ENCODE data around the gene HEY2. TPM values are rescaled to one million over a fixed set of nuclear protein-coding genes. Genes with fewer than 3 reads are reported as not detected.

HEY2 gene
- polyA plus RNA-seq, 1 donor (not counting 4 experiments of a cell fraction or from before 2014, with no cell fraction given), result not detected

- Histone ChIP-seq H3K4me1 (ENCODE audit: control insufficient read depth, extremely low read depth, insufficient read depth, low read length) (peaks cover 37% of the 10 kb centered on the region), H3K4me3 (ENCODE audit: control insufficient read depth in 2 of 3, extremely low read depth in 1 of 3, insufficient read depth in 2 of 3, low read depth in 1 of 3, low read length in 3 of 3) (peak overlapping the region; percentile 76 to 93 (median 85)), H4K20me1 (ENCODE audit: control insufficient read depth, extremely low read depth, insufficient read depth, low read length) (no peaks in the 10 kb centered on the region), H3K27ac (ENCODE audit: control insufficient read depth, insufficient read depth, low read length) (peak overlapping the region; percentile 70), H3K9ac (ENCODE audit: control insufficient read depth, extremely low read depth, insufficient read depth, low read length) (peak overlapping the region; percentile 83), H3K79me2 (ENCODE audit: control insufficient read depth, insufficient read depth, low read length) (peaks cover 5% of the 10 kb centered on the region), H3K36me3 (ENCODE audit: control insufficient read depth in 2 of 2, extremely low read depth in 1 of 2, insufficient read depth in 2 of 2, low read length in 2 of 2) (peaks cover 0 to 2% of the 10 kb centered on the region in 2 experiments), H3K9me1 (ENCODE audit: control insufficient read depth, extremely low read depth, insufficient read depth, low read length) (no peaks in the 10 kb centered on the region), H3K4me2 (ENCODE audit: control insufficient read depth, extremely low read depth, insufficient read depth, low read depth, low read length) (peak overlapping the region; percentile 90), H3K9me3 (ENCODE audit: control insufficient read depth, low read depth, low read length) (no peaks in the 10 kb centered on the region), H3K27me3 (ENCODE audit: control insufficient read depth, extremely low read depth, insufficient read depth, low read length) (no peaks in the 10 kb centered on the region), H2AFZ (ENCODE audit: control insufficient read depth, low read length) (peak overlapping the region; percentile 78)
- dilution Hi-C loops (cut with MboI; ENCODE audit: extremely low pct_ligation_motif_present, low sequenced_read_pairs), result no loop called here
- TF ChIP-seq CTCF (optimal IDR thresholded peaks at IDR 0.05 in 1 of 3, IDR thresholded peaks at IDR 0.05 in 1 of 3, conservative IDR thresholded peaks at IDR 0.05 in 1 of 3; ENCODE audit: extremely low read depth in 1 of 3, insufficient read depth in 2 of 3, low read length in 3 of 3) (peak; percentile 64 to 78 (median 65)), EZH2 (IDR thresholded peaks at IDR 0.05; ENCODE audit: low read length) (no peak)
- DNase-seq (ENCODE audit: low read depth, low spot score) (no peak), FAIRE-seq (peak; percentile 79)
These were observed 41.9 kb downstream of the HEY2 start for GRCh38 chr6:125791151-125791819.

GRCh38 chr6:125791820-125792165 lies 42.4 kb downstream of the HEY2 start:
- Histone ChIP-seq H3K9me1 (ENCODE audit: control insufficient read depth, extremely low read depth, insufficient read depth, low read length) (no peaks in the 10 kb centered on the region), H3K4me1 (ENCODE audit: control insufficient read depth, extremely low read depth, insufficient read depth, low read length) (peaks cover 37% of the 10 kb centered on the region), H3K27ac (ENCODE audit: control insufficient read depth, insufficient read depth, low read length) (no peak overlapping the region), H3K36me3 (ENCODE audit: control insufficient read depth in 2 of 2, extremely low read depth in 1 of 2, insufficient read depth in 2 of 2, low read length in 2 of 2) (no peaks in the 10 kb centered on the region), H3K27me3 (ENCODE audit: control insufficient read depth, extremely low read depth, insufficient read depth, low read length) (no peaks in the 10 kb centered on the region), H3K9me3 (ENCODE audit: control insufficient read depth, low read depth, low read length) (no peaks in the 10 kb centered on the region), H4K20me1 (ENCODE audit: control insufficient read depth, extremely low read depth, insufficient read depth, low read length) (no peaks in the 10 kb centered on the region), H3K9ac (ENCODE audit: control insufficient read depth, extremely low read depth, insufficient read depth, low read length) (no peak overlapping the region), H3K4me2 (ENCODE audit: control insufficient read depth, extremely low read depth, insufficient read depth, low read depth, low read length) (peak overlapping the region; percentile 90), H3K79me2 (ENCODE audit: control insufficient read depth, insufficient read depth, low read length) (peaks cover 5% of the 10 kb centered on the region), H3K4me3 (ENCODE audit: control insufficient read depth in 2 of 3, extremely low read depth in 1 of 3, insufficient read depth in 2 of 3, low read depth in 1 of 3, low read length in 3 of 3) (peak overlapping the region in 1 of 3 experiments; percentile 85), H2AFZ (ENCODE audit: control insufficient read depth, low read length) (no peak overlapping the region)
- dilution Hi-C loops (cut with MboI; ENCODE audit: extremely low pct_ligation_motif_present, low sequenced_read_pairs), result no loop called here
- FAIRE-seq, result no peak
- no peak for DNase-seq (ENCODE audit: low read depth, low spot score)
- TF ChIP-seq CTCF (optimal IDR thresholded peaks at IDR 0.05 in 1 of 3, IDR thresholded peaks at IDR 0.05 in 1 of 3, conservative IDR thresholded peaks at IDR 0.05 in 1 of 3; ENCODE audit: extremely low read depth in 1 of 3, insufficient read depth in 2 of 3, low read length in 3 of 3), result no peak
